K562 (cell line): ENCODE results near the gene CARD10. TPM values are rescaled to one million over a fixed set of nuclear protein-coding genes. Genes with fewer than 3 reads are reported as not detected.
A peak's percentile ranks its signal among the peaks of the same experiment; 100 is the strongest.

Experiments used
- CAMTA2 ChIP-seq: fragments of 250-450 bp; sonication (Bioruptor Pico); conservative IDR thresholded peaks from 2 replicates; pipeline ENCODE4 v1.5.1; 2022
- EGR1 ChIP-seq: fragments of 450-650 bp; conservative IDR thresholded peaks from 2 replicates; pipeline ENCODE4 v1.6.1; 2017; ENCODE audit warnings: mild to moderate bottlenecking
- HMGXB4 ChIP-seq: sonication (generic); formaldehyde crosslinking; IDR thresholded peaks from 2 replicates; pipeline ENCODE4 v1.8.1; 2023; ENCODE audit warnings: mild to moderate bottlenecking, missing genetic modification reagents
- HNRNPUL1 ChIP-seq: fragments of 200-400 bp; formaldehyde crosslinking; IDR thresholded peaks from 2 replicates; pipeline ENCODE4 v1.6.1; 2017; ENCODE audit warnings: low read length
- HSF4 ChIP-seq: fragments of 250-450 bp; sonication (Bioruptor Pico); IDR thresholded peaks from 2 replicates; pipeline ENCODE4 v2.1.2; 2022; ENCODE audit warnings: mild to moderate bottlenecking, moderate library complexity, borderline replicate concordance
- MECOM ChIP-seq: fragments of 250-450 bp; sonication (Bioruptor Pico); IDR thresholded peaks from 2 replicates; pipeline ENCODE4 v1.8.0; 2022; ENCODE audit warnings: inconsistent platforms
- NFYB ChIP-seq: IDR thresholded peaks from 2 replicates; pipeline ENCODE4 v1.6.1; 2011; ENCODE audit warnings: mild to moderate bottlenecking, moderate library complexity; ENCODE audit not compliant: insufficient read length; ENCODE audit errors: extremely low read depth
- PRMT5 ChIP-seq: sonication (generic); formaldehyde crosslinking; IDR thresholded peaks from 2 replicates; pipeline ENCODE4 v1.5.0; 2020; ENCODE audit warnings: missing genetic modification reagents
- RBM15 ChIP-seq: fragments of 200-400 bp; formaldehyde crosslinking; IDR thresholded peaks from 2 replicates; pipeline ENCODE4 v1.6.1; 2018; ENCODE audit warnings: mild to moderate bottlenecking, low read length, moderate library complexity; ENCODE audit not compliant: insufficient read depth
- SMARCA5 ChIP-seq: fragments of 450-650 bp; IDR thresholded peaks from 2 replicates; pipeline ENCODE4 v1.6.1; 2016
- ZBTB33 ChIP-seq: sonication (generic); formaldehyde crosslinking; IDR thresholded peaks from 2 replicates; pipeline ENCODE4 v1.8.1; 2023; ENCODE audit warnings: mild to moderate bottlenecking, missing genetic modification reagents
- ZC3H8 ChIP-seq: fragments of 450-650 bp; IDR thresholded peaks from 2 replicates; pipeline ENCODE4 v1.6.1; 2017
- ZNF280A ChIP-seq: fragments of 450-650 bp; IDR thresholded peaks from 2 replicates; pipeline ENCODE4 v1.6.1; 2018; ENCODE audit warnings: mild to moderate bottlenecking, low read depth; ENCODE audit not compliant: partially characterized antibody
- ZNF695 ChIP-seq: fragments of 450-650 bp; formaldehyde crosslinking; IDR thresholded peaks from 2 replicates; pipeline ENCODE4 v1.4.0; 2020; ENCODE audit warnings: mild to moderate bottlenecking, moderate library complexity
- ZNF740 ChIP-seq, 3 experiments: fragments of 200-800 bp in 1 of 3; sonication (Bioruptor generic) in 1 of 3; sonication (generic) in 1 of 3; formaldehyde crosslinking in 1 of 3; IDR thresholded peaks; 2 replicates each; pipeline versions ENCODE4 v1.6.1 to v1.8.0; 2016 to 2022; ENCODE audit warnings: mild to moderate bottlenecking in 2 of 3, missing compliant biosample characterization in 2 of 3, missing genetic modification characterization in 2 of 3, missing genetic modification reagents in 1 of 3
- ZNF766 ChIP-seq: fragments of 200-800 bp; sonication (Bioruptor generic); conservative IDR thresholded peaks from 2 replicates; pipeline ENCODE4 v1.6.1; 2016; ENCODE audit warnings: missing genetic modification characterization, missing compliant biosample characterization
- polyA plus RNA-seq, 8 experiments: library from polyadenylated mRNA; depleted of rRNA in 4 of 8; stranded (reverse) in 5 of 8; unstranded in 3 of 8; fragments of >200 nt; fragmentation: Nextera tagmentation in 2 of 8; fragmentation: Illumina TruSeq in 1 of 8; extraction: Ambion mirVana in 2 of 8; extraction: Trizol in 1 of 8; gene quantifications; 2 replicates each; pipeline versions ENCODE4 v1.2.1 to v1.2.3, GENCODE V29; 2011 to 2014; ENCODE audit warnings: inconsistent platforms in 1 of 8, missing spikeins in 1 of 8
- total RNA-seq, 7 experiments: library from RNA; depleted of rRNA in 6 of 7; stranded (reverse); fragments of >200 nt in 6 of 7; fragmentation: Illumina TruSeq in 2 of 7; extraction: Trizol in 2 of 7; gene quantifications; 2 replicates each; pipeline versions ENCODE4 v1.2.1 to v1.2.3, GENCODE V29; 2011 to 2021; ENCODE audit warnings: low replicate concordance in 1 of 7
- TF ChIP-seq, protein P1 (sequence below): sonication (generic); formaldehyde crosslinking; IDR thresholded peaks from 2 replicates; pipeline ENCODE4 v1.5.0; 2020; ENCODE audit warnings: missing genetic modification reagents

The CARD10 gene
- total and polyA plus RNA-seq, 9 of the 15 experiments (the other 6 are each of a cell fraction or from before 2014, with no cell fraction given): 0.13 to 5.8 (median 1.6) TPM

GRCh38 chr22:37511395-37512104 lies 7.7 kb downstream of the CARD10 start (continued):
- TF ChIP-seq ZBTB33 (CRISPR knock-in tag): no peak
- no peak for TF ChIP-seq ZNF280A
- no peak for TF ChIP-seq ZNF740 (CRISPR knock-in tag; IDR thresholded peaks at IDR 0.05)
- TF ChIP-seq ZNF740 (tag; IDR thresholded peaks at IDR 0.05): no peak
- no peak for TF ChIP-seq ZNF695 (CRISPR knock-in tag)
- TF ChIP-seq NFYB: no peak
- TF ChIP-seq ZNF766: no peak
- TF ChIP-seq RBM15: no peak
- peak; percentile 48; the same call in 1 of the 2 replicates for TF ChIP-seq SMARCA5
- TF ChIP-seq EGR1: no peak
- TF ChIP-seq HNRNPUL1: no peak
- TF ChIP-seq MECOM: no peak
- no peak for TF ChIP-seq PRMT5 (CRISPR knock-in tag)
- no peak for TF ChIP-seq ZC3H8
- TF ChIP-seq HSF4 (CRISPR knock-in tag): no peak
- no peak for TF ChIP-seq CAMTA2 (CRISPR knock-in tag)
- TF ChIP-seq, protein P1, sequence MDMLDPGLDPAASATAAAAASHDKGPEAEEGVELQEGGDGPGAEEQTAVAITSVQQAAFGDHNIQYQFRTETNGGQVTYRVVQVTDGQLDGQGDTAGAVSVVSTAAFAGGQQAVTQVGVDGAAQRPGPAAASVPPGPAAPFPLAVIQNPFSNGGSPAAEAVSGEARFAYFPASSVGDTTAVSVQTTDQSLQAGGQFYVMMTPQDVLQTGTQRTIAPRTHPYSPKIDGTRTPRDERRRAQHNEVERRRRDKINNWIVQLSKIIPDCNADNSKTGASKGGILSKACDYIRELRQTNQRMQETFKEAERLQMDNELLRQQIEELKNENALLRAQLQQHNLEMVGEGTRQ (CRISPR knock-in tag): no peak
- no peak for TF ChIP-seq HMGXB4 (CRISPR knock-in tag)
